GM19463 (cell line): ENCODE data around the gene LRRTM4.
"Not testable (repeated sequence)": the region's sequence is repeated elsewhere in the genome, so short reads cannot be mapped to it uniquely, and the experiment has no call there.

ENCODE experiments used
- ATAC-seq: cut with Tn5 transposase; IDR thresholded peaks from one replicate; pipeline ENCODE4 v1.9.1; 2021; ENCODE audit warnings: mild to moderate bottlenecking, moderate library complexity; ENCODE audit not compliant: unreplicated experiment

The LRRTM4 gene

DNA sequence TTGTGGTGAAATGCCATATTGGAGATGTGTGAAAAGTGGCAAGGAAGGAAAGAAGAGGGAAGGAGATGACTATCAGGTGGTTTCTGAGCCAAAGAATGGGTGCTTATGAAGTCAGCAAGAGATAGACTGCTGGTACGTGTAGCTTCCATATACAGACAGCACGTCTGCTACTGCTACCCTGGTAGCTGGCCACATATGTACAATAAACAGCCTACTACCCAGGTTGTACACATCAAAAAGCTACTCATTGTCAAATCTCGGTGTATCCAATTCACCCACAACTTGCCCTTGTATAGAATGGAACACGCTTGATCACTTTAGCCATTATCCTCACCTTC is 761.8 kb downstream of the LRRTM4 start:
- no peak for ATAC-seq

- ATAC-seq = no peak
These were observed 762.4 kb downstream of the LRRTM4 start for GRCh38 chr2:76759634-76760366.

DNA sequence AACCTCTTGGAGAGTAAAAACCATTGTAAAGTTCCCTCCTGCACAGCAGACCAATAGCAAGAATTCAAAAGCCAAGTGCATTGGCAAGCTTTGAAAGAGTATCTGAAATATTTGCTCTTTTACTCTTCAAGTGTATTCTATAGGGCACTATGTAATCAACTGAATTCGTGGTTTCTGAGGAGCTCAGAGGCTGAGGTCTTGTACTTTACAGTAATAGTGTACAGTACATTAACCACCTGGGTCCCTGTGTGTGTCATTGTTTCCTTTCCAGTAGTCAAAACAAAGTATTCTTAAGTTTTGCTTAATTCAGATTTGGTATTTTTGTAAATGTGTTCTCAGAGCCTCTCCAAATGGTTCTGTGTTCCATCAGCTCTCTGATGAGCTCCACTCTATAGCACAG is 769.7 kb downstream of the LRRTM4 start:
- no peak for ATAC-seq

DNA sequence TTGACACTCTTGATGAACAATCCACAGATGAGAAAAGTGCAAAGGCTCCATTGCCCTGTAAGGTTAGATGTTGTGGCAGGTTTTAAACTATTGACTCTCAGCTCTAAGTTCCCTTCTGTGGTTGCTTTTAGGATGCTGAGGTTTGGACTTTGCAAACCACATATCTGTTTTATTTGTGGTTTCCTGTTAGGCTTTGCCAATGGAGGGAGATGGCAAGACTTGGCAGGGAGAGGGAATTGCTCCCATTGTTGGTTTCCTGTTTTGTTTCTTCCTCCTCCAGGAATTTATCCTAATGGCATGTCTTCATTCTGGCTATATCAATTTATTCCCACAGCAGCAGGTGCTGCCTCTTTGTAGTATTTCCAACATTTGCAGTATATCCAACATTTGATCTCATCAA is 772.3 kb downstream of the LRRTM4 start:
- no peak for ATAC-seq

- no peak for ATAC-seq
These were observed 773.4 kb downstream of the LRRTM4 start for GRCh38 chr2:76748581-76749296.

DNA sequence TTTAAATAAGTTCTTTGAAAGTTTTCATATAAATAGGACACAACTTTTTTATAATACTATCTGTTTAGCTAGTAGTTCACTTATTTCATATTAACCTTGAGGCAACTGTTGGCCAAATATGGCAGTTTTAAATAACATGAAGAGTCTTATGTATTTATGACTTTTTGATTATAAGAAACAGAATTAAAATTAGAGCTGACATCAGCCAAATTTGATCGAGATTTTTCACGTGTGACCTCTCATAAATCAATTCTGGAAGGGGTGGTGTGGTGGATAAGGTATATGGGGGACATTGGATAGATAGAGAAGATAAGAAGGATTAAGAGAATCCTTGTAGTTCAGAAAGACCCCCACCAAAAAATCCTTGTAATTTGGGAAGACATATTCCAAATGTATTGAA is 776.6 kb downstream of the LRRTM4 start:
- no peak for ATAC-seq

DNA sequence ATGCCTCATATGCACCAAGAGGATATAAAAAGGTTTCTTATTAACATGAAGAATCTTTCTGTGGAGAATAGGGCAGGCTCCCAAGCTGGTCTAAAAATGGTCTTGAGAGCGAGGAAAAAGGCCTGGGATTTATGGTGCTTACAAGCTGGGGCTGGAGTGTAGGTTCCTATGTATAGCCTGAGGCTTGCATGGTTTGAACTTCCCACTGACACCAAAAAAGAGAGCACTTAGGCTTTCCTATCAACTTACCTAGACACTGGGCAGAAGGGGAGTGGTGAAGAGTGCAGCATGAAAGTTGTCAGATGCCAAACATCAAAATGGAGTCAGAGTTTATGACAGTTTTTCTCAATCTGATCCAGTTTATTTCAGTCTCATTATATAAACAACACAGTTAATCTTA is 784.6 kb downstream of the LRRTM4 start:
- no peak for ATAC-seq

DNA sequence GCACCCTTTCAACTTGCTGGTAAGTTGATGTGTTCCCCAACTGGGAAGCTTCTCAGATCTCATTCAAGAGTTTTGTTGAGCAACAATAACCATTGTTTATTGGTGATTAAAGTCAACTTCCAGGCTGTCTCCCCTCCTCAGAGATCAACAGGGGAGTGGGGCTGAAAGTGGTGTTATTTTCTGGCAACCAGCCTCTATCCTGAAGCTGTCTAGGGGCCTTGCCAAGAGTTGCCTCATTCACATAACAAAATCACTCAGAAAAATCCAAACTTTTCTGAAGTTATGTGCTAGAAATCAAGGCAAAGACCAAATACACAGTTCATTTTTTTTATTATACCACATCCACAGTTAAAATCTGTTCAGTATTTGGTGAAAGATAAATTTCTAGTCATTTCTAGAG is 788.4 kb downstream of the LRRTM4 start:
- ATAC-seq = no peak

DNA sequence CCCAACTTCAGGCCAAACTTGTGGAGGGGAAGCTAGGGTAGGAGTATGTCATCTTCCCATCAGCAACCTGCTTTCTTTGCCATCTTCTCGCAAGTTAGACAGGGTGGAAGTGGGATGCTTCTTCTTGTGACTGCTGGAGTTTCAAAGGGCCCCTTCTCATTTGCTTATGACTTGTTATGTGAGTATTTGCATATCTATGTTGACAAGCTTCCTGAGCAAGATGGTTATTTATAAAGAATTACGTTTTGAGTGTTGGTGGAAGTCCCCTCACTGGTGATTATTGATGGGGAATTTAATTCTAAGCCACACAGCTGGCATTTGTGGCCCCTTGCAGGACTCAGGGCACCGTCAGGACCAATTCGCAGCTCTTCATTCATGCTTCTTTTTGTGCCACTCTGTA is 791.0 kb downstream of the LRRTM4 start:
- no peak for ATAC-seq

DNA sequence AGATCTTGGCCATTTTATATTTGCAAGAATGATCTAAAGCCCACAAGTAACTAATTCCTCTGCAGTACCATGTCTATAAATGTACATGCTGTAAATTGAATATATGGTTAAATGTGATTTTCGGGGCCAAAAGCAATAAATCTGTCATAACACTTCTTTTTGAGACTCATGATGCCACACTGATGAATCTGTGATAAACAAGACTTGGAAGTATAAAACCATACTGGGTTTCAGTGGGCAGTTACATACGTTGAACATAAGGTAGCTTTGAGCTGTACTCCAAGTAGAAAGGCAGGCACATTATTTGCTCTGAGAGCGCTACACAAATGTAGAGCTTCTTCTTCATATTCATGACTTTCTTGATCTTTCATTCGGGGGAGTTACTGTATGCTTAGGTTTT is 792.2 kb downstream of the LRRTM4 start:
- no peak for ATAC-seq

DNA sequence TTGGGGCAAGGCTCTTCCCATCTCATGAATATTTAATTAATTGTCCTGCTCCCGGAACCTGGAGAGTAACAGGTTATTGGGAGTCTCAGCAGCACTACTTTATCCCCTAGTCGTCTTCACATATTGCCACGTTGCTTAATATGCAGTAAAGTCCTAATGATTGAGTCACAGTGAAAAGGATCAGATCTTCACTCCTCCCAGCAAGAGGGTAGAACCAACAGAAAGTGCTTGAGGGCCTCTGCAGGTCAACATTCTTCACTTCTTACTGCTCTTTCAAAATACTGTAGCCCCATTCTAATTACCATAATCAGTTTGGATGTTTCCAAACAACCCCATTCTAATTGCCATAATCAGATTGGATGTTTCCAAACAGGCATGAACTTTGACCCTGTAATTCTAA is 801.0 kb downstream of the LRRTM4 start:
- no peak for ATAC-seq

DNA sequence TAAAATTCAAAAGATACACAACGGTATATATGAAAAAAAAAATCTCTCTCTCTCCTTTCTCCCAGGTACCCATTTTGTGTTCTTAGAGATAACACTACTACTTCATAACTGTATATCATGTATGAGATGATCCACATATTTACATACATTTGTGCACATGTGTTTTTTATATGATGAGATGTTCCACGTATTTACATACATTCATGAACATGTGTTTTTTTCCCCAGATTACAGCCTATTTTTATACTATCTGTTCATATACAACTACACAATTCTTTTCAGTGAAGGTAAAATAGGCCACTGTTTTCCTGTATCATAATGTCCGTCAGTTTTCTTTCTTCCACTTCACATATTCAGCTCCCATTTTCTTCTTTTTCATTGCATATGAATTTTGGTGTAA is 808.9 kb downstream of the LRRTM4 start:
- ATAC-seq = no peak

DNA sequence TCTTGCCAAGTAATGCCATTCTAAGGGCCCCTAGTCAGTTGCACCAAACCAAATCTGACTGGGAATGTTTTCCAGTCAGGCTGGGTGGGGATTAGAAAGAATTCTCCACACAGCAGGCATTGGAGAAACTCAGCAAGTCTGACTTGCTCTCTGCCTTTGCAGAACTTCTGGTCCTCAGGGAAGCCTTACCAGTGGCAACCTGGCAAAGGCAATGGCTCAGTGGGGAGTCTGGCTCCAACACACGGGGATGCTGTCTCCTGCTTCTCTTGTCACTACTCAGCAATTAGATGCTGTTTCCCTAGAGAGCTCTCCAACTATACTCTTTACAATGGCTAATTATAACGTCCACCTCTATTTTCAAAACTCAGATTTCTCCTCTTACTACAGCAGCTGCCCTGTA is 810.7 kb downstream of the LRRTM4 start:
- no peak for ATAC-seq

DNA sequence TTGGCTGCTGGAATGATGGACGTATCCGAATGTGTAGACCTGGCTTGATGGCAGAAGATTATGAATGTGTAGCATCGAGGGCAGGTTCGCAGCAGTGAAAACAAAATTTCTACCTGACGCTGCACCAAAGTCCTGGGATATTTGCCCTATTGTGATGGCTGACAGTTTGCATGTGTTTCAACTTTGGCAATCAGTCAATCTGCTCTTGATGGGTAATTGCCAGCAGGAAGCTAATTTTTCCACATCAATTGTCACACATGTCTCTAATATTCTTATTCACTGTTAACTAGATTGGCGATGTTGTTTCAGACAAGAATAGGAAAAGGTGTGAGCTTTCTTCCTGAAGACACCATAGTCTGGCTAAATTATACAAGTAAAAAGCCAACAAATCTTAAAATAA is 821.3 kb downstream of the LRRTM4 start:
- no peak for ATAC-seq

- not testable (repeated sequence) for ATAC-seq
These were observed 824.0 kb downstream of the LRRTM4 start for GRCh38 chr2:76697998-76698713.
